GM19238 (cell line): ENCODE measurements around the gene CHRNE.

ENCODE experiments used
- DNase-seq: peaks from one replicate; pipeline ENCODE4 v3.0.0; 2011; ENCODE audit warnings: low spot score; ENCODE audit not compliant: insufficient read length

The CHRNE gene

DNA sequence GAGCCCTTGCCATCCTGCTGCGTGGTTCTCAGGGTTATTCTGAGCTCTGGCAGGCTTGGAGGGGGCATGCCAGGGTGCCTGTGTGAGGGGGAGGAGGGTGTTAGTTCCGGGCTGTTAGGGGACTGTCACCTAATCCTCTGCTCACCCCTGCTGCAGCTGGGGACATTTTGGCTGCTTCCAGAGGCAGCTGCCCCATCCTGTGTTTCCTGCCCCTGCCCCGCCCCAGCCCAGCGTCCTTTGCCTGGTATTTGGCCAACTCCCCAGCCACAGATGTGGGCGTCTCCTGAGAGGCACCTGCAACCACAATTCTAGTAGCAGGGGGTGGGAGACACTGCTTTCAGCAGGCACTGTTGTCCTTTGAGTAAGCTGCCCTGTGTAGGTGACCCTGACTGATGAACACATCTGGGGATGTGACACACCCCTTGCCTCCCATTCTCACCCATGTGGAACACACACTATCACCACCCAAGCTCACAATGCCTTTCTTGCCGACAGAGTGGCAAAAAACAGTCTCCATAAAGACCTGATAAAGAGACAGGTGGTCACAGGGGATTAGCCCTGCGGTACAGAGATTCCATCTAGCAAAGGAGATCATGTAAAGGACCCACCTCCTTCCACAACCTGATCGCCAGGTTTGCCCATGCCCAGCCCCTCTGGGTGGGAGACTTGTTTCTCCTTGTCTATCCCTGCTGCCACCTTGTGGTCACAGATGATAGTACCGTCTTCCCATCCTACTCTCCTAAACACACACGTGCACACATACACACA, at the start of gene CHRNE:
Gene CHRNE, minus strand, starts transcription at position 48 of the 768 bp plus-strand sequence. Its CDS starts 35 bp downstream, at position 13.
- DNase-seq: no peak

DNA sequence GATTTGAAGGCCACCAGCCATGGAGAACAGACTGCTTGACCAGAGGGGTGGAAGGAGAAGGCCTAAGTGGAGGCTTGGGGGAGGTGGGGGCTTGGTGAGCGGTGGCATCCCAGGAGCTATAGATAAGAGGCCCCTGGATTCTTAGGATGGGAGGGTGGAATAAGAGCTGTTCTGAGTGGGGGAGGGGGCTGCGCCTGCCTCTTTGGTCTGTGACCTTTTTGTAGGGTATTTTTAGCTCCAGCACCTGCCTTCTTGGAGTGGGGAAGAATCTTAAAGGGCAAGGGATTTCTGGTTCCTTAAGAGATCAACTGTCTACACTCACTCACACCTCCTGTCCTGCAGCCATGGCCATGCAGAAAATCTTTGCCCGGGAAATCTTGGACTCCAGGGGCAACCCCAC, 48.6 kb upstream of the CHRNE start:
- DNase-seq: no peak

DNA sequence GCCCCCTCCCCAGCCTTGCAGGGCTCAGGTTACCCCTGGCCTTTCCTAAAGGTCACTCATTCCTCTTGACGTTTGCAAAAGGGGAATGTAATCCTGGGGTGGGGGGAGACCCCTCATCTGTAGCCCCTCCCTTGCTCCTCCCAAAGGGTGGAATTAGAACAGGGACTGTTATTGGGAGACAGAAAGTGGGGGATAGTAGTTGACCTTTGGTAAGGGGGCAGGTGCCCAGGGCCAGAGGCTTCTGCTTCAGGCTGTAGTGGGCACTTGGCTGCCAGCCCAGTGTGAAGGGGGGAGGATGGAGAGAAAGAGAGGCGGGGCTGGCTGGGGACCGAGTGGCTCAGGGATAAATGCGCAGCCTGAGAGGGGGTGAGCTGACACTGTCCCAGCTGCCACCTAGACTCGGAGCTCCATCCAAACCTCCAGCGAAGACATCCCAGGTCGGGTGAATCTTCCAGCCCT, 47.9 kb upstream of the CHRNE start, which contains the start of gene ENO3:
Gene ENO3, plus strand, starts transcription at position 374 of the 459 bp plus-strand sequence. CDS start 711 bp downstream, outside the sequence.
- no peak for DNase-seq

DNA sequence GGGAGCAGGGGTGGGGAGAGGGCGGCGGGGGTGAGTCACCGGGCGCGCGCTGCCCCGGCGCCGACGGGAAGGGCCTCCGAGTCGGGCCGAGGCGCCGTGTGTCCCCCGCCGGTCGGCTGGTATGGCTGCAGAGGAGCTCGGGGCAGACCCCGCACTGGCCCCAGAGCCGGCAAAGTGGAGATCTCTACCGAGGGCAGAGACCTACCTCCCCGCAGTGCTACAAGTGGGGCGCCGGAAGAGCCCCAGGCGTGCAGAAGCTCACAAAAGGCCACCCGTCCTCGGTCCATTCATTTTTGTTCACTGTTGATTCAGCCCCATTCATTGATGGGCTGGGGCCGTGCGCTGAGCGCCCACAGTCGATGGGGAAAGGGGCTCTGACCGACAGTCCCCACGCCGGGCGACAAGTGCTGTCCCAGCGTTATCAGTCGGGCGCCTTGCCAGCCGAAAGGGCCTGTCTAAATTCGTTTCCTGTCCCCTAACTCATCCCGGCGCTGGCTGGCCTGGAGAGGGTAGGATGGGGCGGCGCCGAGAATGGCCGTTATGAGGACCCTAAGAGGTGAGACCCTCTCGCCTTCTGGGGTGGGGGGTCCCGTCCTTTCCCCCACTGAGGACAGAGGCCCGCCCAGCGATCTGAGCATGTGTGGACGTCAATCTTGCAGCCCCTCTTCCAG, 47.3 kb upstream of the CHRNE start:
- DNase-seq: no peak

DNA sequence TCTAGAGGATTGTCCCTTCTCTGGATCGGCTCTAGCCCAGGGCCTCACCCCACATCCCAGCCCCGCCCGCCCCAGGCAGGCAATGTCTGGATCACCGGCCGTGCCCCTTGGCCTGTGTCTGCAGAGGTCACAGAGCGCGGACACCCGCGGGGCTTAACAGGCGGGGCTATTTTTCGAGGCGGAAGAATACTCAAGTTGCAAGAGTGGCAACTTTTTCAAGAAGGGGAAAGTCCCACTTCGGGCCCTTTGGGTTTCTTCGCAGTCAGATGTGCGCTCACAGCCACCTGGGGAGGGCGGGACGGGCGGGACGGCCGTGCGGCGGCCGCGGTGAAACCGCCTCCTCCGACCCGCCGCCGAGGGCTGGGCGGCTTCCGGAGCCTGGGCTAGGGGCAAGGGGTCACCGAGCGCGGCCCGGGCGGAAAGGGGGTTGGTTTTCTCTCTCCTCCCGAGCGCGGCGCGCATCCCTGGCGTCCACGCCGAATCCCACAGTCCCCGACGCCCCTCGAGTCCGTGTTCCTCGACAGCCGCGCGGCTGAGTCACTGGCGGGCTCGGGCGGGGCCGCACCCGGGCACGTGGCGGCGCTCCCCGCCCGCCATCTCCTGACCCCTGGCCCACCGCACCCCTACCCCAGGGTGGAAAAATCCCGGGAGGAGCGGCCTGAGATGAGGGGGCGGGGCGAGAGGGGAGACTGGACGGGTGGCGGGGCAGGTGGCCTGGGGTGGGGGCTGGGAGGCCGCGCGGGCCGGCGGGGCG, 46.6 kb upstream of the CHRNE start:
- peak; percentile 84 for DNase-seq

DNA sequence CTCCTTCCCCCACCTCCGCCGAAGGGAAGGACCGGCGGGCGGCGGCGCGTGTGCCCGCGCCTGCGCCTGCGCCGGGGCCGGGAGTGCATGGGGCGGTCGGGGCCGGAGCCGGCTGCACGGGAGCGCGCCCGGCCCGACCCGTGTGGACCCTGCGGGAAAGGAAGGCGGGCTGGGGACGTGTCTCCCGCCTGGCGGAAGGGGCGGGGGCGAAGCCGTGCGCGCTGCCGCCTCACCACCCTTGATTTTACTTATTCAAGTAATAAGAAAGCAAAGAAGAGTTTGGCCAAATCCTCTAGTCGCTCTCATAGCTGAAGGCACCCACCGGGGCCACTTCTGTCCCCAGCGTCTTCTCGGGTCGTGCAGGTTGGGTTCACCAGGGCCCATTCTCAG, 46.0 kb upstream of the CHRNE start:
- peak; percentile 85 for DNase-seq

DNA sequence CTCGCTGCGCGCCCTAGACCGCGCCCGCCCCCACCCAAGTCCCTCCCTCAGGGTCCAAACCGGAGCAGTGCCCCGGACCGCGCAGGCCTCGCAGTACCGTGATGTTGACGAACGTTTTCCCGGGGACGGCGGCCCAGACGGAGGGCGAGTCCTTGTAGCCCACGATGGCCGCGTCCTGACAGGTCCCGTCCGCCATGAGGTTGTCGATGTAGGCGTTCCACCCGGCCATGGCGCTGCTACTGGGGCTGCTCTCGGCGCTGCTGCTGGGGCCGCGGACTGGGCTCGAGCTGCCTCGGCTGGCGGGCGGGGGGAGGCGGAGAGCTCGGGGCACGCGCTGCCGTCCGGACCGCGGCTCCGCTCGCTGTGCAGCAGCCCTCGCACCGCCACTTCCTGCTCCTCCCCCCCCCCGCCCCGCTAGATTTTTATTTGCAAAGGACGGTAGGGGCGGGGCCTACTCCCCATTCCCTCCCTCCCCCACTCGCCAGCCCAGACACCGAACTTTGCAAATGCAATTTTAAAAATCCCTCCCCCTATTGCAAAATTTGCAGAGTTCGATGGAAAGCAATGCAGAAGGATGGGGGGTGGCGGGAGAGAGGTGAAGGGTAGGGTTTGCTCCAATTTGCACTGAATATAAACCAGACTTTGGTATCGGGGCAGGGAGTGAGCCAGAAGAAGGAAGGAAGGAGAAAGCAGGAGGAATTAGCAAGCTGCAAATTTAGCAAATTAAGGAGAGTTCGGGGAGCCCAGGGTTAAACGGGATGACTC, 45.5 kb upstream of the CHRNE start, which contains the start of gene PFN1:
Gene PFN1, minus strand, starts transcription at position 365 of the 765 bp plus-strand sequence. Its CDS starts 136 bp downstream, at position 229.
- peak; percentile 84 for DNase-seq

DNA sequence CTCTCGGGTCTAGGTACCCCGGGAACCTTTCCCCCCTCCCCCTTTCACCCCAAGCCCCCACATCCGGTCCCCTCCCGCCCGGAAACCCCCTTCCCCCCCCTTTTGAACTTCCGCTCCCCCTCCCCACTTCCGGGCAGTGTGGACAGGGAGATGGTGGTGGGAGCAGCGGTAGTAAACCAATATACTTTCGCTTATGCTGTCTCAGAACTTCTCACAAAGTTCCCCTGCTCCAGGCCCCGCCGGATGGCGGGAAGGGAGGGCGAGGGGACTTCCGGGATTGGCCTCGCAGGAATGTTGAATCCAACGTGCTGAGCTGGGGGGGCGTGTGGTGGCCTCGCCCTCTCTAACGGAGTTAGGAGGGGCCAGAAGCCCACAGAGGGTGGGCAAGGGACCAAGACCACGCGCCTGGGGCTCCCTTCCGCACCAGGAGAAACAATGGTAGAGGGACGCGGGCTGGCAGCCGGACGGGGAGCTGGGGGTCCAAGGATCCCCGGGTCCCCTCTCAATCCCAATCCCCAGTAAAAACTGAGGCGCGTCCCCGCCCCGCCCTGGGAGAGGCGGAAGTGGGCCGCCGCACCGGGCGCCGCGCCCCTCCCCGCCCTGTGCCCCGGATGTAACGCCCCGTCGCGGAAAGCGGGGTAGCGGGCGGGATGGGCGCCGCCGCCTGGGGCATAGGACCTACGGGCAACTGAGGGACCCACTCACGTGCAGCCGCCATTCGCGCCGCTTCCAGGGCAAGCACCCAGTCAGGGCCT, 44.7 kb upstream of the CHRNE start:
- DNase-seq: peak; percentile 68

DNA sequence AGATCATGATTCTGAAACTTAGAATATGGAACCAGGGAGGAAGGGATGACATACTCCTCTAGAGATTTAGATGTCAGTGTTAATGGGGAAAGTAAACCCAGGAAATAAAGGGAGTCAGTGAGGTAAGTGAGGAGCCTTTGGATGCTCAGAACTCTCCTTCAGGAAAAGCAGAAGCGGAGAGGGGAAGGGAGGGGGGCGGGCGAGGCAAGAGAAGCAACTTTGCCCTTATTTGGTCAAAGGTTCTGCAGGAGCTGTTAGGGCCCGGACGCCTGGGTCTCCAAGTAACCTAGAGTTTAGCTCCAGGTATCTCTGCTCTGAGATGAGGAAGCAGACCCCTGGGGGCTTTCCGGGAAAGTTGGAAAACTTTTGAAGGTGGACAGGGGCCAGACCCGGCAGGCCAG, 44.1 kb upstream of the CHRNE start:
- DNase-seq: no peak

DNA sequence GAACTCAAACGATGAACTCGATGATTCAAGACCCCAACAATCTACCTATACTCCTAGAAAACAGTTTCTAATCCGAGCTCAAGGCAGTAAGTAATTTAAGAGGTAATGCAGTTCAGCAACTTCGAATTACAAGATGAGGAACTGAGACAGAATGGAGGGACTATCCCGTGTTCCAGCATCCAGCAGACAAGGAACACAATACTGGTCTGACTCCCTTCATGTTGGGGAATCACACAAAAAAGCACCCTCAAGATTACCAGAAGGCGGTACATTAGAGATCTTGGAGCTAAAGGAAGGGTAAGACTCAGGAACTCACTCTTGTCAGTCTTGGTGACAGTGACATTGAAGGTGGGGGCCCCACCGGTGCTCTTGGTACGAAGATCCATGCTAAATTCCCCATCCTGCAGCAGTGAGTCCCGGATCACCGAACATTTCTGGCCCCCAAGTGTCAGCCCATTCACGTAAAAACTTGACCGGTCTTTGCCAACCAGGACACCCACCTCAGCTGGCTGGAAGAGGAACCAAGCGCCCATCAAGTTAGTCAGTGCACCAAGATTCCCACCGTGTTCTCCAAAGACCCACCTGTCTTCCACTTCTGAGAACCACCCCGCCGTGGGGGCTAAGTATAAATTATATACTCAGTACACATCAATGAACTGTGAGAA, 43.5 kb upstream of the CHRNE start:
- DNase-seq: no peak

DNA sequence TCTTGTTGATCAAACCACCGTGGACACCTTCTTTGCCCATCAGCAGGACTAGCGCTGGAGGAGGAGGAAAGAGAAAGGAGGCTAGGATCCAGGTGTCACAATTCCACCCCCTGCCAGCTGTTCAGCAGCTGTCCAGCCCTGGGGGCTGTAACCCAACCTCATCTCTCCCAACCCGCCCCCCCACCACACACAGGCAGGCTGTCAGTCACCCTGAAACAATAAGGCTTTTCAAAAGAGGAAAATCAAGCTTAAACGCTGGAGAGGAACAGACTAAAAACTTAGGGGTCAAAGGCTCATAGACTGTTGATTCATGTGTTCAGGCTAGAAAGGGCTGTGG, 43.0 kb upstream of the CHRNE start:
- DNase-seq: no peak

DNA sequence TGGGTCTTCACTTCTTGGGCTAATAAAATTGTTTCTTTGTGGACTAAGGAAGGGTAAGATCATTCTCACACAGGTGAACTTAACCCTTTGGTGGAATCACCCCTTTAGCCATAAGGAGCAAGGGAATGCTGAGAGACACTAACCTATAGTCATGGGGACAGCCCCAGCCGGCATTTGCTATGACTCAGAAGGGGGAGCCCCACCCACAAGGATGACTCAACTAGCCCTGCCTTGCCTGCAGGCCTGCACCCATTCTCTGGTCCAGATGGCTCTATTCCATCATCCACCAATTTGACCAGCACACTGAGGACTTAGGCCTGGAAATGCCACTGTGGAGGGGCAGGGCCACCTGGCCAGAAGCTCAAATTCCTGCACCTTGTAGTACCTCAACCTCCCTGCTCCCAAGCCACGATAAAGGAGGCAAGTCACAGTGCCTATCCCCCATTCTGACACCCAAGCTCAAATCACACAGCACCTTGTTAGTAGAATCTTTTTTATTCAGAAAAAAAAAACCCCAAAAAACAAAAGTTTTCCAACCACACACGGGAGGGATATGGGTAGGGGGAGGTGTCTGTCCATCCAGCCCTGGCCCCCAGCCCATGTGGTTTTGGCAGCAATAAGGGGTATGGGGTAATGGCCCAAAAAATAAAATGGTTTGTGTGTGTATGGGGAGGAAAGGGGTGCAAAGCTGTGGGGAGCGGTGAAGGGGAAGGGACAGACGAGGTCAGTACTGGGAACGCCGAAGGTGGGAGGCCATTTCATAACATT, 42.5 kb upstream of the CHRNE start:
- DNase-seq: no peak

DNA sequence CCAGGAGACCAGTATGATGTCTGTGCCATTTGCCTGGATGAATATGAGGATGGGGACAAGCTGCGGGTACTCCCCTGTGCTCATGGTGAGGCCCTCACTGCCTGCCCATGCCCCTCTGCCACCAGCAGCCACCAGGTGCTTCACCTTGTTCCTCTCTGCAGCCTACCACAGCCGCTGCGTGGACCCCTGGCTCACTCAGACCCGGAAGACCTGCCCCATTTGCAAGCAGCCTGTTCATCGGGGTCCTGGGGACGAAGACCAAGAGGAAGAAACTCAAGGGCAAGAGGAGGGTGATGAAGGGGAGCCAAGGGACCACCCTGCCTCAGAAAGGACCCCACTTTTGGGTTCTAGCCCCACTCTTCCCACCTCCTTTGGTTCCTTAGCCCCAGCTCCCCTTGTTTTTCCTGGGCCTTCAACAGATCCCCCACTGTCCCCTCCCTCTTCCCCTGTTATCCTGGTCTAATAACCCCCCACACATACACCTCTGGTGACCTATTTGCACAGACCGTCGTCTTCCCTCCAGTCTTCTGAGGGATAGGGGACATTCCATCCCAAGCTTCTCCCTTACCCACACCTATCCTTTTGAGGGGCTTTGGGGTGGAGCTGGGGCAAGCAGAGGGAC, 41.8 kb upstream of the CHRNE start:
- DNase-seq: no peak

DNA sequence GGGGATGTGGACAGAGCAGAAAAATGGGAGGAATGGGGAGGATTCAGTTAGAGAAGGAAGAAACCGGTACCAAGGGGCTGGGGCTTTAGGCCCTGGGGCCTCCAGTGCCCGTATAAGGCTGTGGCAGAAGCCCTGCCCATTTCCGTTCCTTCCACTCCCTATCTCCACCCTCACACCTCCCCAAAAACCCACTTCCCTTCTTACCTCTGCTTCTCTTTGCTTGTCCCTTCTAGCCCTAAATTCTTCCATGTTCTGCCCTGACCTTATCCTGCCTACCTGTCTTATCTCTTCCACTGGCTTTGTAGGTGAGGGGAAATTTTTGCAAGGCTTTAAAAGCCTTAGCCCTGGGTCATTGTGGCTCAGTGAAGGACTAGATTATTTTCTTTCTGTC, 41.3 kb upstream of the CHRNE start:
- no peak for DNase-seq

DNA sequence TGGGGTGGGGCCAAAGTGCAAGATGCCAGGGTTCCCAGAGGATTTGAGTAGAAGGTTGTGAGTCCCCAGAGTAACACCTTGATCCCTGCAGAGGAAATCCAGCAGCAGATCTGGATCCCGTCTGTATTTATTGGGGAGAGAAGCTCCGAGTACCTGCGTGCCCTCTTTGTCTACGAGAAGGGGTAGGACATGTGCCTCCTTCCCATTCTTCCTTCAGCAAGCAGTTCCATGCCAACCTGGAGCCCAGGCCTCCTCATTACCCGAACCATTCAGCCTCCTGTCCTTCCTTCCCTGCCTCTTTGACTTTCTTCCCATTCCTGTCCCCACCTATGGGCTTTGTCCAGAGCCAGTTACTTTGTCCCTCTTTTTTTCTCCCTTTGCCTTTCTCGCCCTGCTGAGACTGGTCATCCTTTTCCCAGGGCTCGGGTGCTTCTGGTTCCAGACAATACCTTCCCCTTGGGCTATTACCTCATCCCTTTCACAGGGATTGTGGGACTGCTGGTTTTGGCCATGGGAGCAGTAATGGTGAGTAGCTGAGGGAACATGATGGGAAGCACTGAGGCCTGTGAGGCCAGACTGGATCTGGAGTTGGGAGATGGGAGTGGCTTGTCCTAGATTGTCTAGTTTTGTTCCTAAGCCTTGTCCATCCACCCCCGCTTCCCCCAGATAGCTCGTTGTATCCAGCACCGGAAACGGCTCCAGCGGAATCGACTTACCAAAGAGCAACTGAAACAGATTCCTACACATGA, 40.0 kb upstream of the CHRNE start:
- DNase-seq: no peak

DNA sequence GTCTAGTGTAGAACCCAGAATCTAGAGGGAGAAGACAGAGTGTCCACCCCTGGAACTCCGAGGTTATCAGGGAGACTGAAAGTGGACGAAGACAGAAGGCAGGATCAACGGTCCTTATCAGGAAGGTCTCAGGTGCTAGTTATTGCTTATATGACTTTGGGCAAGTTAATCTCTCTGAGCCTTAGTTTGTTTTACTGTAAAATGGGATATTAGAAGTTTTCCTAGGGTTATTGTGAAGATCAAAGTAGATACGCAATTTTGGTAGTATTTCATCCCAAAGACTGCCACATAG, 38.4 kb upstream of the CHRNE start:
- DNase-seq: no peak

DNA sequence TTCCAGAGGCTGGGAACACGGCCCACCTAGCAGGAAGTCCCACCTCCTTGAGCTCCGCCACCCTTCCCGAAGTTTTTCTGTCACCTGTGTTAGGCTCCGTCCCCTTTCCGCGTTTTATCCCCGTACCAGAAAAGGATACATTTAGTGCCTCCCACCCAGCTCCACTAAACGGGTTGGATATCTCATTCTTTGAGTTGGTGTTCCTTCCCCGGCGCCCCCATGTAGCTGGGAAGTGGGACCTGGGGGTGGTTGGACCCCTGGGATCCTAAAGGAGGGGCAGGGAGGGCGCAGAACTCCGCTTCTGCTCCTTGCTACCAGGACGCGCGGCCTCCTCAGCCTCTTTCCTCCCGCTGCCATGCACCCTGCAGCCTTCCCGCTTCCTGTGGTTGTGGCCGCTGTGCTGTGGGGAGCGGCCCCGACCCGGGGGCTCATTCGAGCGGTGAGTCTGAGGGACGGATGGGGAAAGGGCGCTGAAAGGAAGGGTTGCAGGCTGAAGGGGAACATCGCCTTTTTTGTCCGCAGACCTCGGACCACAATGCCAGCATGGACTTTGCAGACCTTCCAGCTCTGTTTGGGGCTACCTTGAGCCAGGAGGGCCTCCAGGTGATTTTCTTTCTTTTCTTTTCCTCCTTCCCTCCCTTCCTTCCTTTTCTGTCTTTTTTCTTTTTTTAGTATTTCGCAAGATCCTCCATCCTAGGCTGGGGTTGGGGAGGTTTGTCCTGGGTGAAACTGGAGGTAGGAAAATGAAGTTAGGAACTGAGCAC, 37.8 kb upstream of the CHRNE start:
- no peak for DNase-seq
